Psoas muscle (tissue), 8 donors: ENCODE results near the gene C17orf75. TPM values are rescaled to one million over a fixed set of nuclear protein-coding genes. Genes with fewer than 3 reads are reported as not detected.

Experiments used
- ATAC-seq, 4 donors: fragments of 200-7000 bp; cut with Tn5 transposase; one replicate each; pipeline ENCODE4 v1.9.1; 2020; ENCODE audit warnings: moderate library complexity in 3 of 4, mild to moderate bottlenecking in 2 of 4
- DNase-seq, 2 donors: peaks; one replicate each; pipeline ENCODE4 v3.0.0-alpha.2; 2020
- H3K27ac ChIP-seq: fragments of 200-600 bp; one replicate; pipeline ENCODE4 v1.8.0; 2022
- H3K27me3 ChIP-seq, 3 donors: fragments of 200-600 bp in 1 of 3; one replicate each; pipeline versions ENCODE4 v1.6.1 to v1.8.0; 2013 to 2022; ENCODE audit warnings: low read length in 2 of 3, mild to moderate bottlenecking in 2 of 3, moderate library complexity in 1 of 3; ENCODE audit not compliant: insufficient read depth in 3 of 3
- H3K36me3 ChIP-seq, 2 donors: fragments of 200-600 bp in 1 of 2; one replicate each; pipeline versions ENCODE4 v1.6.1 to v1.8.0; 2013 to 2022; ENCODE audit warnings: low read depth in 1 of 2, mild to moderate bottlenecking in 1 of 2, moderate library complexity in 1 of 2; ENCODE audit not compliant: insufficient read depth in 1 of 2
- H3K4me1 ChIP-seq: fragments of 200-600 bp; one replicate; pipeline ENCODE4 v1.8.0; 2022
- H3K4me3 ChIP-seq: fragments of 200-600 bp; one replicate; pipeline ENCODE4 v1.8.0; 2022; ENCODE audit warnings: mild to moderate bottlenecking
- H3K9me3 ChIP-seq: fragments of 200-600 bp; one replicate; pipeline ENCODE4 v1.8.0; 2022
- WGBS, 3 donors: extraction: QIAGEN DNeasy Blood & Tissue Kit; methylation state at CpG; one replicate each; pipeline versions ENCODE4 v1.1.6 to v1.1.7; 2013; 5-methylcytosine and 5-hydroxymethylcytosine counted together
- intact Hi-C, 2 donors: fragments of 100-400 bp; cut with DNase I; formaldehyde crosslinking; loops; one replicate each; pipeline versions ENCODE4 v1.11.0 to v1.14.2; 2022
- polyA plus RNA-seq, 3 donors: library from polyadenylated mRNA; stranded (reverse); fragments of 200-250 nt; gene quantifications; one replicate each; pipeline ENCODE4 v1.2.3, GENCODE V29; 2013
- total RNA-seq, 4 donors: library from RNA; stranded (reverse); fragmentation: NEBNext Ultra II Directional in 2 of 4; extraction: Animal tissue kit (Norgen Biotek cat#: 25700) in 2 of 4; gene quantifications; one replicate each; pipeline versions ENCODE4 v1.2.1 to v1.2.4, GENCODE V29; 2021 to 2023
- TF ChIP-seq, protein P1 (sequence below): fragments of 200-600 bp; IDR thresholded peaks from one replicate; pipeline ENCODE4 v1.8.0; 2022; ENCODE audit warnings: antibody characterized with exemption
- donor health status: healthy with polysubstance abuse.
- donor health status: DM: no; HTN: no; CAD: no; lungs with moderate emphysema.
- donor health status: Bipolar disorder and iron deficiency.
- donor health status: healthy.
- donor health status: DM: yes; HTN: yes; CAD: no.
- donor health status: DM: no; HTN: no; CAD: no.
- donor health status: DM: no; HTN: no; CAD: no.
- donor health status: DM: yes; HTN: yes; CAD: no.

C17orf75 gene
- total and polyA plus RNA-seq, 7 donors = 6.1 to 17.8 (median 14.6) TPM

DNA sequence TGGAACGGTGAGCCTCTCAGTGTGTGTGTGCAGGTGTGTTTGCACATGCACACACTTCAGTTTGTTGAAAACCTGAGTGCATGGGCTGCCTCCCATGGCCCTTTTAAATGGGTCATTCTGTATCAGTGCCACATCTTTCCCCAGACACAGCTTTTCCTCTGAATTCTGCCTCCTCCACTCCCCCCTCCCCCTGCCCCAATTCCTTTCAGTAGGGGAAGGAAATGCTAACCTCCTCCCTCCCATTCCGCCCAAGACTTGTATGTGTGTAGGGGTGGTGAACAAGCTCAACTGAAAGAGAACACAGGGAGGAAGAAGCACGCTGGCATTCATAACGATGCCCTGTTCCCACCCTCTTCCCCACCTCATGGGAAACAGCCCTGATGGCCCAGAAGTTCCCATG lies 34.3 kb downstream of the C17orf75 start:
- TF ChIP-seq, protein P1, sequence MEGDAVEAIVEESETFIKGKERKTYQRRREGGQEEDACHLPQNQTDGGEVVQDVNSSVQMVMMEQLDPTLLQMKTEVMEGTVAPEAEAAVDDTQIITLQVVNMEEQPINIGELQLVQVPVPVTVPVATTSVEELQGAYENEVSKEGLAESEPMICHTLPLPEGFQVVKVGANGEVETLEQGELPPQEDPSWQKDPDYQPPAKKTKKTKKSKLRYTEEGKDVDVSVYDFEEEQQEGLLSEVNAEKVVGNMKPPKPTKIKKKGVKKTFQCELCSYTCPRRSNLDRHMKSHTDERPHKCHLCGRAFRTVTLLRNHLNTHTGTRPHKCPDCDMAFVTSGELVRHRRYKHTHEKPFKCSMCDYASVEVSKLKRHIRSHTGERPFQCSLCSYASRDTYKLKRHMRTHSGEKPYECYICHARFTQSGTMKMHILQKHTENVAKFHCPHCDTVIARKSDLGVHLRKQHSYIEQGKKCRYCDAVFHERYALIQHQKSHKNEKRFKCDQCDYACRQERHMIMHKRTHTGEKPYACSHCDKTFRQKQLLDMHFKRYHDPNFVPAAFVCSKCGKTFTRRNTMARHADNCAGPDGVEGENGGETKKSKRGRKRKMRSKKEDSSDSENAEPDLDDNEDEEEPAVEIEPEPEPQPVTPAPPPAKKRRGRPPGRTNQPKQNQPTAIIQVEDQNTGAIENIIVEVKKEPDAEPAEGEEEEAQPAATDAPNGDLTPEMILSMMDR = no peak
- Histone ChIP-seq H3K36me3 (no peaks in the 10 kb centered on the region), H3K9me3 (no peaks in the 10 kb centered on the region), H3K4me3 (no peak overlapping the region), H3K4me1 (no peaks in the 10 kb centered on the region), H3K27me3 (peaks cover 0 to 4% (median 0%) of the 10 kb centered on the region in 3 donors), H3K27ac (no peak overlapping the region)
- ATAC-seq (no peak), DNase-seq (no peak)
- 69 to 78% (median 70%) methylated on average over 4 of the region's 4 CpGs for WGBS, 3 donors
- intact Hi-C loops = no loop called here

DNA sequence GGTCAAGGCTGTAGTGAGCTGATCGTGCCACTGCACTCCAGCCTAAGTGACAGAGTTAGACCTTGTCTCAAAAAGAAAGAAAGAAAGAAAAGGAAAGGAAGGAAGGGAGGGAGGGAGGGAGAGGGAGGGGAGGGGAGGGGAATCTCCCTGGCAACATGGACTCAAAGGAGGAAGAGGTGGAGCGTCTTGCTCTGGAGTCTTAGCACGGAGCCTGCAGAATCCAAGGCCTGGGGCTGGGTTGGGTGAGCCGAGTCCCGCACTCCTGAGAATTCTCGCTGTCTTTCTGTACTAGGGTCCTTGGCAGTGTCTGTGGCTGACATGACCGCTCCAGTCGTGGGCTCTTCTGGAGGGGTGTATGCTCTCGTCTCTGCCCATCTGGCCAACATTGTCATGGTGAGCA lies 36.9 kb downstream of the C17orf75 start:
- TF ChIP-seq, protein P1 = no peak
- intact Hi-C loops = no loop called here
- no peaks in the 10 kb centered on the region for H3K4me1 ChIP-seq
- no peak overlapping the region for H3K27ac ChIP-seq
- WGBS, 3 donors = 76 to 85% (median 76%) methylated on average over 9 of the region's 9 CpGs
- H3K4me3 ChIP-seq = no peak overlapping the region
- peaks cover 0 to 4% (median 0%) of the 10 kb centered on the region in 3 donors for H3K27me3 ChIP-seq
- no peaks in the 10 kb centered on the region for H3K9me3 ChIP-seq
- DNase-seq = no peak
- no peak for ATAC-seq
- no peaks in the 10 kb centered on the region for H3K36me3 ChIP-seq

DNA sequence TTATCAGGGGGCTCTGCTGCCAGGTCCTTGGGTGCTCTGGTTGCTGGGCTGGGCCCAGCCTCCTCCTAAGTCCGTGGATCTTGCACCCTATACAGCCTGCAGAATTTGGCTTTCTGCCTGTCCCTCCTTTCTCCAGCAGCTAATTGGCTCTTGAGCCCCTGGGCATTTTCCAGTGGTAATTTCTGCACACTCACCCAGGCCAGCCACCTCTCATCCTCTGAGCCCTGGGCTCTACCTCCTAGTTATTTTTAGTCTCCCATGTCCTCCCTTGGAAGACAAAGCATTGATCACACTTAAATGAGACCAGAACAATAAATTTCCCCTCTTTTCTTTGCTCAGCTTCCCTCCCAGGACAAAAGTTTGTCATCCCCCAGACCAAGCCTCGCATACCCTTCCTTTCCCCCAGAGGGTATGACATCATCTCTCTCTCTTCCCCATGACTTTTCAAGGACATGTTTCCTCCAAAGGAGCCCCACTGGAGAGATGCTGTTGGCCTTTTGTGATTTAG lies 38.1 kb downstream of the C17orf75 start:
- no peaks in the 10 kb centered on the region for H3K36me3 ChIP-seq
- H3K9me3 ChIP-seq = no peaks in the 10 kb centered on the region
- H3K4me3 ChIP-seq = no peak overlapping the region
- DNase-seq (no peak), ATAC-seq (no peak)
- peaks cover 0 to 4% (median 0%) of the 10 kb centered on the region in 3 donors for H3K27me3 ChIP-seq
- WGBS, 3 donors = 46 to 51% (median 47%) methylated on average over 2 of the region's 2 CpGs
- intact Hi-C loops = no loop called here
- no peaks in the 10 kb centered on the region for H3K4me1 ChIP-seq
- TF ChIP-seq, protein P1 = no peak
- H3K27ac ChIP-seq = no peak overlapping the region

DNA sequence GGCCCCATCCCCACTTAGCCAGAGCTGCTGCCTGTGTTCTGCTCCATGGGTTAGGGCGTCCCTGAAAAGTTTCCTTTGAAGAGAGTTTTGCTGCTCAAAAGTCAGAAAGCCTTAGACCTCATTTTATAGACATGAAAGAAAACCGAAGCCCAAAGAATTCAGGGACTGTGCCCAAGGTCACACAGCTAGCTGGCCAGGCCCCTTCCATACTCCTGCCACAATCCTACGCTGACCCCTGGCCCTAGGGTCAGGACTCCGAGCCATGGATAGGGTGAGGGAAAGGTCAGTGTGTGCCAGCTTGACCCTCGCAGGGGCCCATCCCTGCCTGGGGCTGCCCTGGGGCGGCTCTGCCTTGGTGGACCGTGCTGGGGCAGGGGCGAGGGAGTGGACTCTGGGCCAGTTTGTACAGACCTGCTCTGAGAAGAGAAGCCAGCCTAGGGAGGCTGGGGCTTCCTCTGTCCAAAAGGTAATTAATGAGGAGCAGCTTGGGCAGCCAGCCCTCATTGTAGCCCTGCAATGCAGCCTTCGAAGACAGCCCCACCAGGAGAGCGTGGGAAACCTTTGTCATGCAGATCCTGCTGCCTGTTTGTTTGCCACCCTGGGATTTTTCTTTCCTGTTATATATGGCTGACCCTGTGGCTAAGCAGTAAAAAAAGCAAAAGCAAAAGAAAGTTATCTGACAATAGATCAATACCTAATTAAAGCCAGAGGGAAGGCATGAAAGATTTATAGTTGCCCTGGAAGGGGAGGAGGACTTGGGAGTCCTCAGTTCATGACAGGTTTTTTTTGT lies 38.9 kb downstream of the C17orf75 start:
- TF ChIP-seq, protein P1 = no peak
- DNase-seq (no peak), ATAC-seq (no peak)
- WGBS, 3 donors = 83 to 86% (median 83%) methylated on average over 10 of the region's 10 CpGs
- H3K4me3 ChIP-seq = no peak overlapping the region
- no peaks in the 10 kb centered on the region for H3K9me3 ChIP-seq
- no peaks in the 10 kb centered on the region for H3K4me1 ChIP-seq
- H3K36me3 ChIP-seq = no peaks in the 10 kb centered on the region
- intact Hi-C loops = no loop called here
- H3K27ac ChIP-seq = no peak overlapping the region
- H3K27me3 ChIP-seq = no peaks in the 10 kb centered on the region
